SU-DHL-6 (cell line): ENCODE results near the gene TMIGD1.

Source experiments
- EZH2phosphoT487 ChIP-seq: fragments of 200-600 bp; sonication (generic), shearing (Covaris generic); conservative IDR thresholded peaks from 2 replicates; pipeline ENCODE4 v1.6.1; 2018; ENCODE audit warnings: mild to moderate bottlenecking, antibody characterized with exemption, low read length, moderate library complexity, mixed read lengths
- TF ChIP-seq, protein P1 (sequence below): fragments of 200-600 bp; sonication (generic); IDR thresholded peaks from one replicate; pipeline ENCODE4 v1.5.1; 2017; ENCODE audit warnings: antibody characterized with exemption, mild to moderate bottlenecking, low read length, moderate library complexity; ENCODE audit not compliant: insufficient read depth, poor library complexity, severe bottlenecking

DNA sequence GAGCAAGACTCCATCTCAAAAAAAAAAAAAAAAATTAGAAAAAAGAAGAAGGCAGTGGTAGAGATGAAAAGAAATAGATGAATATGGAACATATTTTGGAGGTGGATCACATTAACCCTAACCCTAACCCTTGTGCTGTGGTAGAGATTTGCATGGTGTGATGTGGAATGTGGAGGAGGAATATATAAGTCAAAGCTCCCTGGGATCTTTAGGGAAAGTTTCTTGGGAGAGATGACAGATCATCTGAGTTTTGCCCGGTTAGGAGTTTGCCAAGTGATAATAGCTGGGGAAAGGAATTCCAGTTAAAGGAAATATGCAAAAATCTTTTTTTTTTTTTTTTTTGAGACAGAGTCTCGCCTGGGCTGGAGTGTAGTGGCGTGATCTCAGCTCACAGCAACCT is 29.1 kb downstream of the TMIGD1 start:
- TF ChIP-seq, protein P1, sequence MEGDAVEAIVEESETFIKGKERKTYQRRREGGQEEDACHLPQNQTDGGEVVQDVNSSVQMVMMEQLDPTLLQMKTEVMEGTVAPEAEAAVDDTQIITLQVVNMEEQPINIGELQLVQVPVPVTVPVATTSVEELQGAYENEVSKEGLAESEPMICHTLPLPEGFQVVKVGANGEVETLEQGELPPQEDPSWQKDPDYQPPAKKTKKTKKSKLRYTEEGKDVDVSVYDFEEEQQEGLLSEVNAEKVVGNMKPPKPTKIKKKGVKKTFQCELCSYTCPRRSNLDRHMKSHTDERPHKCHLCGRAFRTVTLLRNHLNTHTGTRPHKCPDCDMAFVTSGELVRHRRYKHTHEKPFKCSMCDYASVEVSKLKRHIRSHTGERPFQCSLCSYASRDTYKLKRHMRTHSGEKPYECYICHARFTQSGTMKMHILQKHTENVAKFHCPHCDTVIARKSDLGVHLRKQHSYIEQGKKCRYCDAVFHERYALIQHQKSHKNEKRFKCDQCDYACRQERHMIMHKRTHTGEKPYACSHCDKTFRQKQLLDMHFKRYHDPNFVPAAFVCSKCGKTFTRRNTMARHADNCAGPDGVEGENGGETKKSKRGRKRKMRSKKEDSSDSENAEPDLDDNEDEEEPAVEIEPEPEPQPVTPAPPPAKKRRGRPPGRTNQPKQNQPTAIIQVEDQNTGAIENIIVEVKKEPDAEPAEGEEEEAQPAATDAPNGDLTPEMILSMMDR: no peak
- no peak for TF ChIP-seq EZH2phosphoT487
